UCSD-AML1 (cell line): ENCODE results near the gene CDH23.

Experiments
- DNase-seq: peaks from one replicate; lab custom pipeline; 2025; ENCODE audit not compliant: unreplicated experiment; lab: John Stamatoyannopoulos, UW

Gene CDH23

DNA sequence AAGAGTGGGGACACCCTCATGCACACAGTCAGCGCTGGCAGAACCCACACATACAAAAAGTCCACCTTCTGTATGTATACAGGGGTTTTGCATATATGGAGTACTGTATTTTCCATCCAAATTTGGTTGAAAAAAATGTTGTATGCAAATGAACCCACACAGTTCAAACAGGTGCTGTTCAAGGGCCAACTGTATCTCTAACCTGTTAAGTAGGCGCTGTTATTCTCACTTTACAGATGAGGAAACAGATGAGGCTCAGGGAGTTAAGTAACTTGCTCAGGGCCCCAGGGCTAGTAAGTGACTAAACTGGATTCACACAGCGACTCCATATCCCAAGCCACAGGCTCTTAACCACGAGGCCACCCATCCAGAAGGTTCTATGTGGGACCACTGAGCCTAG lies 252.9 kb downstream of the CDH23 start:
- no peak for DNase-seq

DNA sequence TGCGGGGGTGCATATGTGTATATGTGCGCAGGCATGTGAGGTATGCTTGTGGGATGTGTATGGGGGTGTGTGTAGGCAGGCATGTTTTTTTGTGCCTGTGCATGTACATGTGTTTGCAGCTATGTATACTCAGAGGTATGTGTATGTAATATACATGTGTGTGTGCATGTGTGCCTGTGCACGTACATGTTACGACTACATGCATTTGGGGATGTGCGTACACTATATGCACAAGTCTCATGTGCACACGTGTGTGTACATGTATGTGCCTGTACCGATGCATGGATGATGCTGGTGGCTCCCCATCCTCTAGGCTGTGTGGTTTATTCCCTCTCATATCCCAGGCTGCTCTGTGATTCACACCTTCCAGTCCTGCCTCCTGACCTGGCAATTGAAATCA lies 253.7 kb downstream of the CDH23 start:
- no peak for DNase-seq

DNA sequence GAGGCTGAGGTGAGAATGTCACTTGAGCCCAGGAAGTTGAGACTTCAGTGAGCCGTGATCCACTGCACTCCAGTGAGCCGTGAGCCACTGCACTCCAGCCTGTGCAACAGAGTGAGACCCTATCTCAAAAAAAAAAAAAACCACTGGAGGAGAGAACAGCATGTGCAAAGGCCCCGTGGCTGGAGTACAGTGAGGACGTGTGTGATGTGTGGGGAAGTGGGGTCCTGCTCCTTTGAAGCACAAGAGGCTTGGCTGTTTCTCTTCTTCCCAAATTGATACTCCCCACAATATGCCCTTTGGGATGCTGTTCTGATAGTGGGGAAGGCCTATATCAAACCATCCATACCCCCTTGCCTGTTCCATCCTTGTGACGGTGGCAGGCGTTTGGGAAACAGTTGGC lies 254.7 kb downstream of the CDH23 start:
- DNase-seq = no peak

DNA sequence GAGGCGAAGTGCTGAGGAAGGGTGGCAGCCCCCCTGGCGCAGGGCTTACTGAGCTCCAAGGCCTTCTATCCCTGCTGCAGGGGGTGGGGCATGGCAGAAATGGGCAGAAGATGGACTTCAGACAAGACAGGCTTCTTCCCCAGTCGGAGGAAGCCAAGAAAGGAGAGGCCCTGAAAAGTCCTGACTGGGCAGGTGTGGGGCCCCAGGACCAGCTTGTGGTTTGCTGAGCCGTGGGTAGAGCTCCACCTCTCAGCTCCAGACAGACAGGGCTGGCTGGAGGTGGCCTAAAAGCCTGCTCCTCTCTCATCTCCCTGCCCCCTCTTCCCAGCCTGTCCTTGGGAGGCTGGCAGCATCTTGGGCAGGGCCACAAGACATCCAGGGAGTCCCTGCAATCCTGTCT lies 255.2 kb downstream of the CDH23 start:
- no peak for DNase-seq

DNA sequence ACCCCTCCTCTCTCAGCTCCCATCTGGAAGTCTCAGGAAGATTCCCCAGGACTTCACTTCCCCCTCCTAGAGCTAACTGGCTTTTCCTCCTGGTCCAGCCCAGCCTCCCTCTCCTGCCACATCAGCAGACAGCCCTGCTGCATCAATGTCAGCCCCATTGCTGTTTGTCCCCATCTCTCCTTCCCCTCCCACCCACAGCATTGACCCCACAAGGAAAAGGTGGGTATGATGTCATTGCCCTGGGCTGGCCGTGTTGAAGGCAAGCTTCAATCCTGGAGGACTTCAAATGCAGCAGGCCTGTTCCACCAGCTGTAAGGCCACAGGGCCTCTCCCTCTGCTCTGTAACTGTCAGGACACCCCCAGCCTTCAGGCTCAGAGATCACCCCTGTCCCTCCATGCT lies 256.3 kb downstream of the CDH23 start:
- no peak for DNase-seq

DNA sequence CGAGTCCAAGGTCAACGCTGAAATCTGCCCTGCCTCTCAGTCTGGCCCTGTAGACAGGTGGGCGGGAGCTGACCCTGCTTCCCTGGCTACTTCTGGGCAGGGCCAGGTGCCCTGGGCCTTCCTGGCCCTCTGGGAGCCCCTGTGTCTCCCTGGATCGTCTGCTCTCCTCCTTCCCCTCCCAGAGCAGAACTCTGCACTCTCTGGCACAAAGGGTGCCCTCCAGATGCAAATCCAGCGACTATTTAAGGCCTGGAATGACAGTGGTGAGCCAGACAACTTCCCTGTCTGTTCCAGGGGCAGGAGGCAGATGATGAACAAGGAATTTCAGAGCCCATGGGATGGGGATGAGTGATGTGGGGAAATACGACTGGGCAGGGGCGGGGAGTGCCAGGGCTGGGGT lies 259.5 kb downstream of the CDH23 start:
- DNase-seq = no peak

DNA sequence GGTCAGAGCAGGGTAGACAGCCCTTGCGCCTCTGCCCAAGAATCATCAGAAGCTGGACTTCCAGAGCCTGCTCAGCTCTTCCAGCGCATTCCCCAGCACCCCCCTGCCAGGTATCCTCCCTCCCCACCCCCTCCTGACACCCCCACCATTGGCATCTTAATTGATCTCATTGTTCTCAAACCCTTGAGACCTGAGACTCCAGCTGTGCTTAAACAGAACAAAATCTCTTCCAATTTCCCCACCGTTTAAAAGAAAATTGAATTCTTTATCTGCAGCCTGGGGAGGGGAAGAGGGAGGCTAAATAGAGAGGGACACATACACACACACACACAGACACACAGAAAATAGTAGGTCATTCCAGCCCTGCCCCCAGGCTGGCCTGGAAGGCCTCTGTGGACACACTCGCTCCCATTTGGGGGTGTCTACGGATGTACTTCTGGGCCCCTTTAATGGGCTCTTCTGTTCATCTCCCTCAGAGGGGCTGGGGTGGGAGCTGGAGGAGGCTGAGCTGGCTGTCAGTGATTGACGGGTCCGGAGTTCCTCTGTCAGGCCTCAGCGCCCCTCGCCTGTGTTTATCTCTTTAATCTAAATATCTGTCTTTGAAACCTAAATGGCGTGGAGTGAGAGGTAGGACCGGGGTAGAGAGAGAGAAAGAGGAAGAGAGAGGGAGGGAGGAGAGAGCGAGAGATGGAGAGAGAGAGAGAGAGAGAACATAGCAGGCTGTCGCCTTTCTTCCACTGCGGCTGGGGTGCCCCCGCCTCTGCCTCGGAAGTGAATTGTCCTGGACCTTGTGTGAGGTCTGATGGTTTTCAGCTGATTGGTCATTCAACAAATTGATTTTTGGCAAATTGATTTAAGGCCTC lies 261.1 kb downstream of the CDH23 start:
- DNase-seq = no peak

DNA sequence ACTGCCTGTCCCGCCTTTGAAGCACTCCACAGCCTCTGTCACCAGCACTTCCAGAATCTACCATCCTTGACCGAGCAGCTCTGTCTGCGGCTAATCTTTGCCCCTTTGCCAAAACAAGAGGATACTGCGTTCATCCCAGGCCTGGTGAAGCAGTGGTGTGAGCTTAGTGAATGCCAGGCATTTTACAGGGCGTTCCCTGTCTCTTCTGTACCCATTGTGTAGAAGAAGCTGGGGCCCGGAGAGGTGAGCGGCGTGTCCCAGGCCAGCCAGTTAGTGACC lies 261.7 kb downstream of the CDH23 start:
- DNase-seq = no peak

DNA sequence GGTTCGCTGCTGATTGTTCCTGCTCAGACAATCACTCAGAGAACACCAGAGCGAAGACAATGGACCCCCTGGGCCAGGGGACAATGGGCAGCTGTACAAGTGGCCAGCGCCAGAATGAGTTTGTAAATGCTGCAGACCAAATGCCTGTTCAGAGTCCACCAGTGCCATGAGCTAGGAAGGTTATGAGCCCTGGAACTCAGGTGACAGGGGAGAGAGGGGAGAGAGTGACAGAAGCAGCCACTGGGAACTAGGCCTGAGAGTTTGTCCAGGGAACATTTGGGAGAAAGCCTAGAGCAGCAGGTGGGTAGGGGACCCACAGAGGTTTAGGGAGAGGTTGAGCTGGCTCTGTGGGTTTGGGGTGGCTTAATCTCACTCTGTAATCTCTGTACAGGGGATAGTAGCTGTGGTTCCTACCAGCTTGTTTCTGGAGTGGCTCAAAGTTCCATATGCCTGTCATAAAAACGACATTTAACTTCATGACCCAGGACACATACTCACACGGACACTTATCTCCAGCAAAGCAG lies 262.5 kb downstream of the CDH23 start:
- DNase-seq = no peak

DNA sequence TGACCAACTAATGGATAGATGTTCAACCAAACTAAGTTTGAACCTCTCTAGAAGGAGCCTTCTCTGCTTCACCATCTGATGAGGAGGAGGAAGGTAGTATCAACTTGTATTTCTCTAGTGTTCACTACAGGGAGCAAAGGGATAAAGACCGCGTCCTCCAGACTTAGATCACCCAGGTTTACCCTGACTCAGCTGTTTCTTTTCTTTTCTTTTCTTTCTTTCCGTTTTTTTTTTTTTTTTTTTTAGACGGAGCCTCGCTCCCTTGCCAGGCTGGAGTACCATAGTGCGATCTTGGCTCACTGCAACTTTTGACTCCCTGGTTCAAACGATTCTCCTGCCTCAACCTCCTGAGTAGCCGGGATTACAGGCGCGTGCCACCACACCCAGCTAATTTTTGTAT lies 263.0 kb downstream of the CDH23 start:
- no peak for DNase-seq

DNA sequence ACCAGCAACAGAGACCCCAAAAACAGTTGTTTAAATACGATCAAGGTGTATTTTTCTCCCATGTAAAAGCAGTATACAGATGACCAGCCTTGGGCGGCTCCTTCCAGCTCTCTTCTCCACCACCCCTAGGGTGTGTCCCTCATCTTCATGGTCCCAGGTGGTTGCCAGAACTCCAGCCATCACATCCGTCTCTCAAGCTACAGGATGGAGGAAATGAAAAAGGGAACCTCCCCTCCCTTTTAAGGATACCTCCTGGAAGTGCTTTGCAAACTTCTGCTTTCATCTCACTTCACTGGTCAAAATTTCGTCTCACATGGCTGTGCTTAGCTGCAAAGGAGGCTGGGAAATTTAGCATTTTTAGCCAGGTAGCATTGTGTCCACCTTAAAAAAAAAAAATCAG lies 263.6 kb downstream of the CDH23 start:
- DNase-seq = no peak

DNA sequence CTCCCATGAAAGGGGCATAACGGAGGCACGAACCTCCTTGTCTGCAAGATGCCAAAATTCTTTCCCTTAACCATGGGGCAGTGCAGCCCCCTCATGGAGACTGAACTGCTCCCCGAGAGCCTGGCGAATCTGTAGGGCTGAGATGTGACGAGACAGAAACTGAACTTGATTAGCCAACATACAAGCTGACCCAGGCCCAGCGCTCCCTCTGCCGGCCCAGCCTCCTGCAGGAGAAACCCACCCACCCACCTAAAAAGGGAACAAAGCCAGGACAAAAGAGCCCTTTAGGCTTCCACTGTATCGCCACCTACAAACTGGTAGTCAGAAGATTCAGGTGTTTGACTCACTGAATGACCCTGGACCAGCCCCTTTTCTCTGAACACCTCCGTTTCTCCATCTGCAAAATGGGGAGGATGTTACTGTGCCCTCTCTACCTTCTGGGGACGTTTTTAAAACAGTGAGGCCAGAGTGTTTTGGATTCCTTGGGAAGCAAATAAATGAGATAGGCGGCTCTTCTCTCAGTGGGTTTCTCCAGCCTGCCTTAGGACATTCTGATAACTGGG lies 264.4 kb downstream of the CDH23 start:
- no peak for DNase-seq

DNA sequence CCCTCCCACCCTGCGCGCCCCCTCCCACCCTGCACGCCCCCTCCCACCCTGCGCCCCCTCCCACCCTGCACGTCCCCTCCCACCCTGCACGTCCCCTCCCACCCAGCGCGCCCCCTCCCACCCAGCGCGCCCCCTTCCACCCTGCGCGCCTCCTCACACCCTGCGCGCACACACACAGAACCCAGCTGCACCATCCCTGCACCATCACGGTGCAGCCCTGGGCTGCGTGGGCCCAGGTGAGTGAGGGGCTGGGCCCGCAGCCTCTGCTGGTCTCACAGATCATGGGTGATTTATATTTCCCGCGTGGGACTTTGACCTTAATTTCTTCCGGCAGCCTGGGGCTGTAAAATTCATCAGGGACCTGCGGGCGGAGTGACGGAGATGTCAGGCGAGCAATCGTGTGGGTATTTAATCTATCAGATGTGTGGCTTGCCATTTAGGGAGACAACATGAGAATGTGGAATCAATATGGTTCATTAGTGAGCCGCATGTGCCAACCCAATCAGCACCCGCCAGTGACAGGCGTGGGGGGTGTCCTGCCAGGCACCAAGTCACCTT lies 265.1 kb downstream of the CDH23 start:
- no peak for DNase-seq

DNA sequence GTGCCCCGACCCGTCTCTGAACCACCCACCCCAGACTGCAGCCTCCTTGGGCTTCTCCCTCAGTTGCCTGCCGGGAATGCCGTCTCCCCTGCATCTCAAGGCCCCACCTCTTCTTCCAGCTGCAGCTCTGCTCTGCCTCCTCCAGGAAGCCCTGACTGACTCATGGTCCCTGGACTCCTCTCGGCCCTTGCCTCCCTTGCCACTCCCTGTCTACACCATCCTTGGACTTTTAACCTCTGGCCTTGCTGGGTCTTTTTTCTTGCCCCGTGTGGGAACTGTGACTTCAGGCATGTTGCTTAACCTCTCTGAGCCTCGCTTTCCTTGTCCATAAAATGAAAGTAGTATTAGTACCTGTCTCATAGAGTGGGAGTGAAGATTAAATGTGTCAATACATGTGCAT lies 266.6 kb downstream of the CDH23 start:
- no peak for DNase-seq

DNA sequence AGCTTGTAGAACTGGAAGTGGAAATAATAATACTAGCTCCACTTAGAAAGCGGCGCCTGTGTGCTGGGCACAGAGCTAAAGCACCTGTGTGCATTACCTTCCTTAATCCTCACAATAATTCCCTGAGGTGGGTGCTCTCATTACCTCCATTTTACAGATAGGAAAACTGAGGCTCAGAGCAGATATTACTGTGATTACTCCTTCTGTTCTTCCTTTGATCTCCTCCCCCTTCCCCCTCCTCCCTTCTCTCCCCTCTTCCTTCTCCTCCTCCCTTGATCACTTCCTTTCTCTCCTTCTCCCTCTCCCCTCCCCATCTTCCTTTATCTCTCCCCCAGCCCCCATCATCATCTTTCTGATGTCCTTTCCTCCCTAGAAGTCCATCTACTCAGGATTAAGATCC lies 267.9 kb downstream of the CDH23 start:
- DNase-seq = no peak

DNA sequence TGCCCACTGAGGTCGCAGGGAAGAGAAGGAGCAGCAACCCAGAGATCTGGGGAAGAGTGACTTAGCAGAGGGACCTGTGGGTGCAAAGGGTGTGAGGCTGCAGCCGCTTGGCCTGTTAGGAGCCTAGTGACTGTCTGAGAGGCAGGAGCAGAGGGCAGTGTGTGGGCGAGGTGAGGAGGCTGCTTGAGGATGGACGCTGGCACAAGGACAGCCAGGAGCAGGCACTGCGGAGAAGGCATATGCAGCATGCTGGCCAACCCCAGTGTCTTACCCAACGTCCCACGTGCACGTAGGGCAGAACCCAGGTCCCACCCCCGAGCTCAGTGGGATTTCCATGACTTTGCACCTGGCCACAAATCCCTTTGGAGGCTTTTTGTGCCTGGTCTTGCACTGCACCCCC lies 268.7 kb downstream of the CDH23 start:
- no peak for DNase-seq

DNA sequence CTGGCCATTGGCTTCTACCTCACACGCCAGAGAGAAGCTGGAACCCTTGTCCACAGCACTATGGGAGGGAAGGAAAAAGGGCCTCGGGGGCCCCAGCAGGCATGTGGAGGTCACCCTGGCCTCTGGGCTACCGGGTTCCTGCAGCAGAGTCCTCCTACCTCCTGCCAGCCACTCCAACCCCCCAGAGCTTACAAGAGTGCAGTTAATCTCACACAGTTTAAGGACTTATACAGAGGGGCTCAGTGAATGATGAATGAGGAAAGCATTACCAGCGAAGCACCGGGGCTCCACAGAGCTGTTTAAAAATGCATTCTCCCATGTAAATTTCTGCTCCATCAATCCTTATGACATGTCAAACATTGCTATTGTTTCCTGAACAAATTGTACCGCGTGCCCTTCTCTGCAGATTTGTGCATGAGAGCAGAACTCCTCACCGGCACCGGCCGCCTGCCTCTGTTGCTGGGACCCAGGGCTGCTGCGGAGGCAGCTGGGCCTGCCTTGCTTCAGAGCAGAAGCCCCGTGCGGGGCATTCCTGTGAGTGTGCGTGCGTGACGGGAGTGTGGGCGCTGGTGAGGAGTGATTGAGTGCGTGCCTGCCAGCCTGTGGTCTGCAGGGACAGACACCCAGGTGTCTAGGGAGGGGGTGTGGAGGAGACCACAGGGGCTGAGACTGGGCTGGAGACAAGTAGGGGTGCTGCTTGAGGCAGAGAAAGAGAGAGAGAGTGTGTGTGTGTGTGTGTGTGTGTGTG lies 270.1 kb downstream of the CDH23 start:
- DNase-seq = peak; percentile 26

DNA sequence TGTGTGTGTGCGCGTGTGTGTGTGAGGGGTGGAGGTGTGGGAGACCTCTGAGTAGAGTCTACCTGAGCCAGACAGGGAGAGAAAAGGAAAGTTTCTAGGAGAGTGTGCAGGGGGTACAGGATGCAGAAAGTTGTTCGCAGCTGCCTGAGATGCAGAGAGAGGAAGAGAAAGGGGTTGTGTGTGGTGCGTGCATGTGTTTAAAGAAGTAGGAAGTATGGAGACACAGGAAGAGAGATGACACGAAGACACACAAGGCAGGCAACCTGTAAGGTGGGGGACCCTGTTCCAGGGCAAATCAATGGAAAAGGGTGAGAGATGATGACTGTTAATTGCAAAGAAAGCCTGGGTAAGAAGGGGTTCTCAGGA lies 270.6 kb downstream of the CDH23 start:
- DNase-seq = no peak

DNA sequence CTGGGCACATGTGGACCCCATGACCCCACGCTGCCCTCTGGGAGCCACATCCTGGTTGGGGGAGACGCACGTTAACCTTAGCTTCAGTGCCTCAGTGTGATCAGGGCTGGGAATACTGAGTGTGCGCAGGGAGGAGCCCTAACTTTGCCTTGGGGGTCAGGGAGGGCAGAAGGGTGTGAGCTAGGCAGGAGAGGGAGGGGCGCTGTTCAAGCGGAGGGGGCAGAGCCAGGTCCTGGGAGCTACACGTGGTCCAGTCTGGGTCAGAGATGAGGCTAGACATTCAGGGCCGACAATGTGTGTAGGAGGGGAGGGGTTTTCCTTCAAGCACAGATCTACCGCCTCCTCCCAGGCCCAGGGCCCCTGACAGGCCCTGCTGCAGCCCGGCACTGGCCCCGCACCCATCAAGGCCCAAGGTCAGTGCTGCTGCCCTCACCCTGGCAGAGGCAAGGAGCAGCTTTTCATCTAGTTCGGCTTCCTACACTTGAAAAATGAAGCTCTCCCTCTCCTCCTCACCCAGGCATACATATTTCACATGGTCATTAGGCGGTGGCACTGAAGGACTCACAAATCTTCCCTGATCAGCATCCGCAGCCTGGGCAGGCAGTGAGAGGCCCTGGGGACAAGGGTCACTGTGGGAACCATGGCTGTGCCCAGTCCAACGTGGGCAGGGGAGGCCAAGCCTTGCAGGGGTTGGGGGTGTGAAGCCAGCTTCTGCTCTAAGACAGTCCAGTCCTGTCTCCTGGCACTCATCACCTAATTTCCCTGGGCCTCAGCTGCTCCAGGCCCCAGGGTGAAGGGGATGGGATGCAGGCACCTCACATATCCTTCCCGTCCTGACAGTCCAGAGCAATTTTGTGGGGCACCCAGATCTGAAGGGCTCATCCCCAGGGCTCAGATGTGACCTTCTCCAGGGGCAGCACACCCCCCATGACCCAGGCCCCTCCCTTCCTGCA lies 275.6 kb downstream of the CDH23 start:
- DNase-seq = no peak

DNA sequence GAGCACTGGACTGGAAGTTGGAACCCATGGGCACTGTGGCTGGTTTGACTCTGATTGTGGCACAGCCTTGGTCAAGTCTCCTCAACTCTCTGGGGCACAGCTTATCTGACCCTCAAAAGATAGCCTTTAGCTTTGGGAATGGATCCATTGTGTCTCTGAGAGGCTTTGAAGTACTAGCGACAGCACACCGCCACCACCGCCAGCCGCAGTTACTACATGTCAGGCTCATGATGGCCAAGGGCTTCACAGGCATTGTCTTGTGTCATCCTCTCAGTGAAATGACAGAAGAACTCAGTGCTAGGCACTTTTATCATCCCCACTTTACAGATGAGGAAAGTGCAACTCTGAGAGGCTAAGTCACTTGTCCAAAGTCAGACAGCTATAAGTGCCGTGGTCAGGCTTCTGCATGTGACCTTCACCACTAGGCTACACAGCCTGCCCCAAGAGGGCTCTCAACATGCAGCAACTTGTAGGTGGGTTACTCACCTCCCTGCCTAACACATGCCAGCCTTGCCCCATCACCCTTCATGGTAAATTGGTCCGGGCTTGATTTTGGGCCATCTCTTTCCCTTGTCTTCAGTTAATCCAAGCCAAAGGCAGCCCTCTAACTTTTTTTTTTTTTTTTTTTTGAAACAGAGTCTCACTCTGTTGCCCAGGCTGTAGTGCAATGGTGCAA lies 278.7 kb downstream of the CDH23 start:
- no peak for DNase-seq
